ENCODE measurements around the gene AGPS. TPM values are rescaled to one million over a fixed set of nuclear protein-coding genes. Genes with fewer than 3 reads are reported as not detected.

AGPS gene
- total and polyA plus RNA-seq, 2 of the 13 experiments (the other 11 are each of a cell fraction or from before 2014, with no cell fraction given): 39.4 to 99.0 TPM

DNA sequence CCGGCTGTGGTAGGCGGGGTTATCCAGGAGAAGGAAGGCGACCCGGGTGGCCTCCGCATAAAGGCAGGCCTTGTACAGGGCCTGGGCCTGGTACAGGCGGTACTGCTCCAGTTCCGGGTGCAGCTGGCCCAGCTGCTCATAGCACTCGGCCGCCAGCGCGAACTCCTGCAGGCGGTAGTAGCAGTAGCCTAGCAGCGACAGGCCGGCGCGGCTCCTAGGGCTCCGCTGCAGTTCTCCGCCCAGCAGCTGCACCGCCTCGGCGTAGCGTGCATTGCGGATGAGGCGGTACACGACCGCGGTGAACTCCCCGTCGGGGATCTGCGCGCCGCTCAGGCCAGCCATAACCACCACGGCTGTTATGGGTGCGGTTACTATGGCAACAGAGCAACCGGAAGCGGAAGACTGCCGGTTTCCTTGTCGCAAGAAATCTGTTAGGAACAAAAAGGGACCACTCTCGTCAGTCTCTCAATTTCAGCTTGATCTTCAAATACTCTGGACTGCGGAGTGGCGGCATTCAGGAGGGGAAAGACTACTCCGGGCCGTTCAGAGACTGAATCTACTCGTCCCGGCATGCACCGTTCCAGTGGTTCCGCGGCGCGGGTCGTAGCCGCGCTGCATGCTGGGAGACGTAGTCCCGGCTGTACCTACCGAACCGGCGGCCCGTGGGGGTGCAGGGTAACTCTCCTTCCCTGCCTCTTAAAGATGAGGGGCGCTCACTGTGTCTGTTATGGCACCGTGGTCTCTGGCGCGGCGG, 160.0 kb downstream of the AGPS start (continued):
- TF ChIP-seq EHMT2 (IDR thresholded peaks at IDR 0.05; ENCODE audit: borderline replicate concordance, low read depth, low read length) (no peak), ZNF879 (CRISPR knock-in tag; IDR thresholded peaks at IDR 0.05) (no peak), ZSCAN5A (CRISPR knock-in tag; IDR thresholded peaks at IDR 0.05; ENCODE audit: borderline replicate concordance) (no peak), ZNF256 (CRISPR knock-in tag; conservative IDR thresholded peaks at IDR 0.05) (peak; percentile 57; the same call in 1 of the 2 replicates), HNF4A (CRISPR knock-in tag; IDR thresholded peaks at IDR 0.05) (no peak; the same call in 1 of the 2 replicates), ARNTL (CRISPR knock-in tag; IDR thresholded peaks at IDR 0.05) (0 out of 2 replicates have a peak, but pooled peaks have one; percentile 6), ZFY (CRISPR knock-in tag; IDR thresholded peaks at IDR 0.05) (peak; percentile 95), SRY (CRISPR knock-in tag; IDR thresholded peaks at IDR 0.05) (peak; percentile 81), ZNF468 (CRISPR knock-in tag; IDR thresholded peaks at IDR 0.05) (no peak), PAWR (CRISPR knock-in tag; IDR thresholded peaks at IDR 0.05; ENCODE audit: borderline replicate concordance) (no peak), MAFK (conservative IDR thresholded peaks at IDR 0.05 in 1 of 2, IDR thresholded peaks at IDR 0.05 in 1 of 2; ENCODE audit: low read length in 2 of 2) (no peak), CBX5 (CRISPR knock-in tag; IDR thresholded peaks at IDR 0.05; ENCODE audit: borderline replicate concordance) (no peak; the same call in 1 of the 2 replicates), MEF2D (CRISPR knock-in tag; IDR thresholded peaks at IDR 0.05) (peak; percentile 63; the same call in 1 of the 2 replicates), CC2D1A (CRISPR knock-in tag; IDR thresholded peaks at IDR 0.05) (no peak), CCDC6 (CRISPR knock-in tag; IDR thresholded peaks at IDR 0.05) (no peak), RBAK (CRISPR knock-in tag; IDR thresholded peaks at IDR 0.05) (no peak), ZFAT (CRISPR knock-in tag; conservative IDR thresholded peaks at IDR 0.05) (peak; percentile 85; the same call in 1 of the 2 replicates), KDM3A (CRISPR knock-in tag; IDR thresholded peaks at IDR 0.05; ENCODE audit: low read depth) (peak; percentile 48; the same call in 1 of the 2 replicates), CENPX (CRISPR knock-in tag; IDR thresholded peaks at IDR 0.05) (no peak), ZBTB42 (CRISPR knock-in tag; IDR thresholded peaks at IDR 0.05) (0 out of 2 replicates have a peak, but pooled peaks have one; percentile 54), ZNF615 (CRISPR knock-in tag; IDR thresholded peaks at IDR 0.05; ENCODE audit: borderline replicate concordance) (peak; percentile 22; the same call in 1 of the 2 replicates), KDM6A (CRISPR knock-in tag; IDR thresholded peaks at IDR 0.05; ENCODE audit: low read depth) (no peak), ZNF264 (CRISPR knock-in tag; IDR thresholded peaks at IDR 0.05) (no peak), ZNF326 (CRISPR knock-in tag; IDR thresholded peaks at IDR 0.05; ENCODE audit: borderline replicate concordance) (no peak), SKI (IDR thresholded peaks at IDR 0.05; ENCODE audit: partially characterized antibody) (peak; percentile 38), ZFP37 (CRISPR knock-in tag; IDR thresholded peaks at IDR 0.05; ENCODE audit: borderline replicate concordance) (no peak)
- TF ChIP-seq, protein P1, sequence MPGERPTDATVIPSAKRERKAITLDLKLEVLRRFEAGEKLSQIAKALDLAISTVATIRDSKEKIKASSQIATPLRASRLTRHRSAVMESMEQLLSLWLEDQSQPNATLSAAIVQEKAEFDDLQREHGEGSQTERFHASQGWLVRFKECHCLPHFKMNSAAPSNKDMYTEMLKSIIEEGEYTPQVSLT (CRISPR knock-in tag; IDR thresholded peaks at IDR 0.05; ENCODE audit: borderline replicate concordance, low read depth): no peak
- TF ChIP-seq, protein P2, sequence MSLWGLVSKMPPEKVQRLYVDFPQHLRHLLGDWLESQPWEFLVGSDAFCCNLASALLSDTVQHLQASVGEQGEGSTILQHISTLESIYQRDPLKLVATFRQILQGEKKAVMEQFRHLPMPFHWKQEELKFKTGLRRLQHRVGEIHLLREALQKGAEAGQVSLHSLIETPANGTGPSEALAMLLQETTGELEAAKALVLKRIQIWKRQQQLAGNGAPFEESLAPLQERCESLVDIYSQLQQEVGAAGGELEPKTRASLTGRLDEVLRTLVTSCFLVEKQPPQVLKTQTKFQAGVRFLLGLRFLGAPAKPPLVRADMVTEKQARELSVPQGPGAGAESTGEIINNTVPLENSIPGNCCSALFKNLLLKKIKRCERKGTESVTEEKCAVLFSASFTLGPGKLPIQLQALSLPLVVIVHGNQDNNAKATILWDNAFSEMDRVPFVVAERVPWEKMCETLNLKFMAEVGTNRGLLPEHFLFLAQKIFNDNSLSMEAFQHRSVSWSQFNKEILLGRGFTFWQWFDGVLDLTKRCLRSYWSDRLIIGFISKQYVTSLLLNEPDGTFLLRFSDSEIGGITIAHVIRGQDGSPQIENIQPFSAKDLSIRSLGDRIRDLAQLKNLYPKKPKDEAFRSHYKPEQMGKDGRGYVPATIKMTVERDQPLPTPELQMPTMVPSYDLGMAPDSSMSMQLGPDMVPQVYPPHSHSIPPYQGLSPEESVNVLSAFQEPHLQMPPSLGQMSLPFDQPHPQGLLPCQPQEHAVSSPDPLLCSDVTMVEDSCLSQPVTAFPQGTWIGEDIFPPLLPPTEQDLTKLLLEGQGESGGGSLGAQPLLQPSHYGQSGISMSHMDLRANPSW (CRISPR knock-in tag; IDR thresholded peaks at IDR 0.05; ENCODE audit: borderline replicate concordance): no peak
